Transverse colon (tissue), 4 donors: ENCODE data around the gene MGMT.

Experiments
- CTCF ChIP-seq, 5 experiments: fragments of 200-600 bp in 3 of 5; fragments of 450-650 bp in 2 of 5; sonication (generic) in 3 of 5; IDR thresholded peaks; 1 replicate in 2 of 5; 2 replicates in 3 of 5; pipeline ENCODE4 v1.5.1; 2016 to 2017; ENCODE audit warnings: antibody characterized with exemption in 5 of 5, inconsistent platforms in 3 of 5, mild to moderate bottlenecking in 2 of 5, moderate library complexity in 1 of 5
- EP300 ChIP-seq: sonication (generic); formaldehyde crosslinking; IDR thresholded peaks from one replicate; pipeline ENCODE4 v1.6.1; 2017; ENCODE audit warnings: antibody characterized with exemption, low read depth
- POLR2A ChIP-seq: fragments of 450-650 bp; IDR thresholded peaks from one replicate; pipeline ENCODE4 v1.6.1; 2016; ENCODE audit warnings: antibody characterized with exemption, mild to moderate bottlenecking, moderate library complexity
- POLR2AphosphoS5 ChIP-seq, 3 donors: sonication (generic); formaldehyde crosslinking; IDR thresholded peaks; one replicate each; pipeline ENCODE4 v1.6.1; 2016; ENCODE audit warnings: antibody characterized with exemption in 3 of 3

- TF ChIP-seq POLR2A (no peak), EP300 (no peak), CTCF (IDR thresholded peaks at IDR 0.05) (no peak), POLR2AphosphoS5 (IDR thresholded peaks at IDR 0.05) (no peak)
Observed at GRCh38 chr10:129589546-129589945, 122.5 kb downstream of the MGMT start.
